ENCODE data around the gene MAPKAP1.
"Not testable (repeated sequence)": the region's sequence is repeated elsewhere in the genome, so short reads cannot be mapped to it uniquely, and the experiment has no call there.

The MAPKAP1 gene

DNA sequence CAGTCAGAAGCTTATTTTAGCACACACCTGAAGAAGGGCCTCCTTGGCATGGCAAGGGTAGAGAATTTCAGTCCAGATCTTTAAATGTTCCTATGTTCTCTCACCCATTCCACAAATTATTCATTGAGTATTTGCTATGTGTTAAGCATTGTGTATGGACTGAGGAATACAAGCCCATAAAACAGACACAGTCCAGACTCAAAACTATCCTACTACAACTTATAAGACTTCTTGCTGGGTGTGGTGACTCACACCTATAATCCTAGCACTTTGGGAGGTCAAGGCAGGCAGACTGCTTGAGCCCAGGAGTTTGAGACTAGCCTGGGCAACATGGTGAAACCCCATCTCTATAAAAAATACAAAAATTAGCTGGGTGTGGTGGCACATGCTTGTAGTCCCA lies 141.0 kb downstream of the MAPKAP1 start:
- DNase-seq: not testable (repeated sequence)

DNA sequence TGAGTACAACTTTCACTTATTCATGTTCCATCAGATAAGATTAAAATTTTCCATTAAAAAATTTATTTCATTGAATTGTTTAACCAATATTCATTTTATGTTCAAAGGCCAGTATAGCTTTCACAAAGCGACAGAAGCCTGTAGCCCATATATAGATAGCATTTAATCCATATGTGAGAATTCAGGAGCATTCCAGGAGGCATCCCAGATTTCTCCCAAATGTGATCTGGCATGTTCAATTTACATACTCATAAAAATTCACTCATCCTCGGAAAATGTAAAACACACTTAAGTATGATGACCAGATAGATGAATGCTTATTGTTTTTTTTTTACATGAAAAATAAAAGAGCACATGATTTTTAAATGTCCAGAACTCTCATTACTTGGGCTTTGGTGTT lies 141.9 kb downstream of the MAPKAP1 start:
- DNase-seq: no peak

DNA sequence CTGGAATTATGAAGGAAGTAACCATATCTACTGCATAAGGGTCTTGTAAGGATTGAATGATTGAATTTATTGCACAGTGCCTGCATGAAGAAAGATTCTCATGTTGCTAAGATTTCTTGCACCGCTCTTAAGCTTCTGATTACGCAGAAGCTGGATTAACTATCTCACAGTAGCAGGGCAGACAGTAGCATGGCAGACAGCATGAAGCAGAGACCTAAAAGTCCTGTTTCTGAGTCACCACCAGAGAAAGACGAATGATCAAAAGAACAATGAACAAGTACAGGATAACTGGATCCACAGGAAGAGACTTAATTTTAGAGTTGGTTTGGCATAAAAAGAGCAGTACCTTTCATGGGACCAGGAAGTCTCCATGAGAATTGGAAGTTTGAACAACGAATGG lies 142.4 kb downstream of the MAPKAP1 start:
- DNase-seq: no peak

DNA sequence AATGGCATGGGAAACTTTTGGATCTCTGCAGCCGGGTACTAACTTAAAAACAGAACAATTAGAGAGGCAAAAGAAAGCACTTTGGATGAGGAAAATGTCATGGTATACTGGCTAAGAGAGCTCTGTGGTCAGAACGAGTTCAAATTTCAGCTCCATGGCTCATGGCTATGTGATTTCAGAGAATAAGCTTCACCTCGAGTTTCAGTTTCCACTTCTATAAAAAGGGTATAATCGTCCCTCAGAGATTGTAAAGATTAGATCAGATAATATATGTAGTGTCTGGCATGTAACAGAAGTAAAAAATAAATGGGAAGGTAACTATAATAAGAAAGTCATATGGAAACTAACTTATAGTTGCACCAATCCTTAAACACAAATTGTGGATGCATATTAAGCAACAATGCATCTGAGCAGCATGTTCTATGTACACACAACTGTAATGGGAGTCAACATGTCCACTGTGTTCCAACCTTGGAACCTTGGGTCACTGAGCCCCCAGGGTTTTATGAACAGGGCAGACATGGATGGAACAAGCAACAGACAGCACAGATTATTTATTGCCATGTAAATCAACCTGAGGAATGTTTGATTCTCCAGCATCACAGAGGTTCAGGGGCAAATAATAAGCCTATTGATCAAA lies 145.4 kb downstream of the MAPKAP1 start:
- DNase-seq: no peak

DNA sequence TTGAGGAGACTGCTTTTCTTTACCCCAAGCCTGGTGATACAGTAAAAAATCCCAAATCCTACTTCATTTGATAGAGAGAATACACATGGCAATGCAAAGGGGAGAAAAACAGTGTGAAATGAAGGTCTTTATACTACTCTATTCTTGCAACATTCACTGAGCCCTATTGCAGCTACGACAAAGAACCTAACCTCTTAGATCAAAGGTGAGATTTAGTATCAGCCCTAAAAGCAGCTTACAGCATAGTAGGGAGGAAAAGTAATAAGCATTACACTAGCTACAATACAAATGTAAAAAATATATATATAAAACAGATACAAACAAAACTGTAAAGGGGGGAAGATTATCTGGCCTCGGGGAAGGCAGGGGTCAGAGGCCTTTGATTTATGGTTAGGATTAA lies 147.1 kb downstream of the MAPKAP1 start:
- DNase-seq: no peak

DNA sequence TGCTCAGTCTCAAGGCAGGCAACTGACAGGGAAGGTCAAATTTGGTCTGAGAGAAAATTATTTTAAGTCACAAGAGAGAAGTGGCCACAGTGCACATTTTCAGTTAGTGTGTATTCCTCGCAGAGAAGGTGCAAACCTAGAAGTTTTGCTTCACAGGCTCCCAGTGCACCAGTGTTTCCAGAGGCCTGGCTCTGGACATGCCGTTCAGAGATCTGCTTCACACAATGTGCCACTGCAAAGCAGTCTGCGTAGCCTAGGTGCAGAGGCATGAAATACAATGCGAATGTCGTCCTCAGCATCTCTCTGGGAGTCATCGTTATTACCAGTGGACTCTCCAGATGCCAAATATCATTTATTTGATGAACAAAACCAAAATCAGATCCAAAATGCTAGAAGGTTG lies 147.8 kb downstream of the MAPKAP1 start:
- no peak for DNase-seq

DNA sequence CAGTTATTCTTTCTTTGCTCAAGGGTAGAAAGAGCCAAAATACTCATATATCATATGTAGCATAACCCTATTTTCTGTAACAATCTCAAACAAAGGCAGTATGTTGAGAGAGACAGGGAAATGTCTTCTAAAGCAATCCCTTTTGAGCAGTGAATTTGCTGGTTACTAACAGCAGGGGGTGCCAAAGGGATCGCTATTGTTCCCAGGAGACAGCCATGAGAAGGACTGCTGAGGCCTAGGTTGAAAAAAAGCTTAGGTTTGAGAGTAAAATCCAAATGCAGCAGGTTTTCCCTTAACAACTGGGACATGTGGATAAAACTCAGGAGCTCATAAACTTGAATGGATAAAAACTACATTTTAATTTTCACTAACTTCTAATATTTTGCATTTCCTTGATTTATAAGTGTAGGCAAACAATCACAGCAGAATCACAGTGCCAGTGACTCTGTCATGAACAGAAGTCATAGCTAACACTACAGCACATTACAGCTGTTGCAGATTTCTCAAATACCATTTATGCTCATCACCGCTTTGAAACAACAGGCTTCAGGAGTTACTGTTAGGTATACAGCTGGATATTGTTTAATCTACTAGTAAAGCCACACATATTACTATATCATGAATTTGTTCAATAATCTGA lies 148.4 kb downstream of the MAPKAP1 start:
- DNase-seq: peak in 38 of 58 donors; percentile 3 to 72 (median 36)

DNA sequence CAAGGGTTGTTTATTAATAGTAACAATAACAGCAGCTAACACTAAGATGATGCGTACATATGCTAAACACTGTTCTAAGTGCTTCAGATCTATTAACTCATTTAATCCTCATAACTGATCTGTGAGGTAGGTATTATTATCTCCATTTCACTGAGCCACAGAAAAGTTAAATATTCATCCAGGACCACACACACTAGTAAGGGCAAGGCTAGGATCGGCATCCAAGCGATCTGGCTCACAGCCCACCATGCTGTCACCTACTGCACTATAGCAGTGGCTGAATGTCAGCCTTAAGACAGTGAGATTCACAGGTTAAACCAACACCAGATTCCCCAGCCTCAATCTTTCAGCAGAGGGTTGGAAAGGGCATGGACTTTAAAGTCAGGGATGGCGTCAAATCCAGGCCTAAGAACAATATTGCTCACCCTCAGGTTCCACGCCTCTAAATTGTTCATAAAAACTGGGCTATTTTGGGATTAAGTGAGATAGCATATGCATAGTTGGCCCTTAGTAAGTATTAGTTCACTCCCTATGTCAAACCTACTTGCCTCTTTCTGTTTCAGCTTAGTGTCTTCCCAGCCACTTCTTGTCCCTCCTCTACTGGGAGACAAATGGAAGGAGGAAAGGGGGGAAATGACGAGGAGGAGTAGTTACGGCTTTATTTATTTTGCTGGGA lies 150.8 kb downstream of the MAPKAP1 start:
- DNase-seq: no peak

DNA sequence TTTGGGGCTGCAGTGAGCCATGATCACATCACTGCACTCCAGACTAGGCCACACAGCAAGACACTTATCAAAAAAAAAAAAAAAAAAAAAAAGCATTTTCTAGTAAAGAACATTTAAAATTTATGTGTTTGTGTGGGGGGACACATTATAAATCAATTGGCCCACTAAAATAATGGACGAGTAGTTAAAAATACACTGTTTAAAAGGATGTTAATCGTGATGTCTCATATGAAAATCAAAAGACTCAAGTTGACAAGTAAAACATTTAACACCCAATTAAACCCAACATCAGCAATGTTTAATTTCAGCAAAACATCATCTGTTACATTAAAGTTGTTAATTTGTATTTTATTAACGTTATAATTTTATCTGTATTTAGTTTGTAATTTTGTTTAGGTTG lies 152.3 kb downstream of the MAPKAP1 start:
- no peak for DNase-seq

DNA sequence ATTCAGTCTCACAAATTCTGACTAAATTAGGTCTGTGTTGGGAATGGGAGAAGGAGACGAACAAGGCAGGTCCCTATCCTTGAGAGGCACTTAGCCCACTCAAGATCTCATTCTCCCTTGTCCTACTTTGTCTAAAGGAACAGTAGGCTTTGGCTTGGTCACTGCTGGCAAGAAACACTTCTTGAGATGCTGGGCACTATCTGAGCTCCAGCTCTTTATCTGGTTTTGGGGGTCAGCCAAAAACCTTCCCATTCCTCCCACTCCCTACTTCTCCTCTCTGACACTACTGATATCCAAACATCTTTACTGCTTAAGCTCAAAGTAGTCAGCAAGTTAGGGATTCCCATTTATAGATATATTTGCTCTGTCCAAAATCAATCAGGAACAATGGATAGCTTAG lies 155.2 kb downstream of the MAPKAP1 start:
- no peak for DNase-seq

DNA sequence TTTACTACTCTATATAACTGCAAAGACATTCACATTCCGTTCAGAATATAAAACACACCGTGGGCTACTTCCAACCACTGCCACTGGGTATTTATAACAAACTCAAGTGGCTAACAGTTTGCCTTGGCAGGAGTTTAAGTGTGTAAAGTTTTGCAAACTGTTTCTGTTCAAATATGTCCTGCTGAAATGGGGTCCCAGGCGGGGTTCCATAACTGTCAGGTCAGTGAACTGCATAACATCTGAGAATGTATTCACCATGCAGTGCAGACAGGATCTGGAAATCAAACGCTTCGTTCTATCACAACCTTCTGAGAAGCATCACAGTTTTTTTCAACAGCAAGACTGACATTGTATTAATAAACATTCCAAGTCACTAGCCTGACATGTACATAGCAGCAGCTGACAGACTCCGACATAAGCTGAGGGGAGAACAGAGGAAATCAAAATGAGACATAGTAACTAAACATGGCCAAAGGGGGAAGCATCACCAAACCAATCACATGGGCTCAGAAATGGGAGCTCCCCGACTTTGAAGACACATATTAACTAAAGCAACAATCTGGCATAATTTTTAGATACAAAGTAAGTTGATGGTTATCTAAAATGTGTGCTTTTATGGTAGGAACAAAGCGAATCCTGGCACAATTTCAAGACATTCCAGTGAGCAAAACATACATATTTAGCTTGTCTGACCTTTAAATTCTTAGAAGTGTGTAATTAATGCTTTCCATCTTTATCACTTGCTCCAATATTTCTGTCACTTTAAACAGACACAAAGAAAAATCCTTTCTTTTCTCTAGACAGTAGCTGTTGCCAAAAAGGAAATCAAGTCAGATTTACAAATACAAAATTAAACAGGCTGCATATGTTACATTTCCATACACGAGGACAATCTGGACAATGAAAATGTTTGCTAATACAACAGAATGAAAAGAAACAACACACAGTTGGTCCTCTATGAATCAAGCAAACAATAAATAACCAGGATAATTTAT lies 156.8 kb downstream of the MAPKAP1 start:
- peak in 1 of 58 donors; percentile 30 for DNase-seq

DNA sequence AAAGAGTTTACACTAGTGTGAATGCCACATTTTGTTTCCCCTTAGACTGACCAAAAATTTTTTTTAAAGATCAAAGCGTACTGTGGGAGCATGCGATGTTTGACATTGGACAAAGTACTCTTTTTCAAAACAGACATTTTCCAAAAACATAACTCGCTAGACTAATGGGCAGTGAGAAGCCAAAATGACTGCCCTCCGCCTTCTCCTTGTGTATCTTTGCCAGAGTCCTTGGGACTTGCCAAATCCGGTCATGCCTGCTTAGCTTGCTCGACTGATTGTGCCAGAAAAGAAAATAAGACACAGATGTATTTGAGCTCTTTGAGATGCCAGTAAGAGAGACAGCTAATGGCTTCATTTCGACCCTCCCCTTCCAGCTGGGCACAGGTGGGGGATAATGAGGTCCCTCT lies 157.5 kb downstream of the MAPKAP1 start:
- peak in 11 of 58 donors; percentile 3 to 51 (median 17) for DNase-seq

DNA sequence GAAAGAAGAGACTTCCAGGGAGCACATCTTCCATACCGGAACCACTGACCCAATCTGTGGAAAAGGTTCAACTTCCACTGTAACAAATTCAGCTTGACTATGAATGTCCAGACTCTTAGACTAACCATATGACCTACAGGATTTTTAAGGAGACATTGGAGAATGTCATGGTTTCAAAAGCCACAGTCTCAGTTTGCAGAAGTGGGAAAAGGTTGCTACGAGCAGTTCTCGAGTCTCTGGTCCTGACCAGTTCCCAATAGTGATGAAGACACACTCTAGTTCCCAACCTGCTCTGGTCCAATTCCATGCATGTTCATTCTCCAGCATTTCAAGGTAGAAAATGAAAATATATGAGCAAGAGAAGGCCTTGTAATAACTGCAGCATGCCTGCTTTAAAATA lies 158.0 kb downstream of the MAPKAP1 start:
- DNase-seq: no peak

DNA sequence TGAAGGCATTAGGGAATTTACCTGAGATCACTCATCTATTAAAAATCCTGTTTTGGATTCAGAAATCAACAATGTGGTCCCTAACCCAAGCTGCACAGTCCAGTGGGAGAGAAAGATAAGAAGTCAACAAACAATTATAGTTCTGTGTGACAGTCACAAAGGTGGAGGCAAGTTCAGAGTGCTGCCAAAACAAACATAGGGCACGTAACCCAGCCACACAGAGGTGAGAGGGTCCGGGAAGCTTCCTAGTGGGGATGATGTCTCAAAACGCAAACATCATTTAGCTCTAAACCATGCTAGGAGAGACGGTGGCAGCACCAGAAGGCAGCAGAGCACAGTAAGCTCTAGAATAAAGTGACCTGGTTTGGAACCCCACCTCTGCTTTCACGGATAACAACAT lies 158.9 kb downstream of the MAPKAP1 start:
- DNase-seq: no peak

DNA sequence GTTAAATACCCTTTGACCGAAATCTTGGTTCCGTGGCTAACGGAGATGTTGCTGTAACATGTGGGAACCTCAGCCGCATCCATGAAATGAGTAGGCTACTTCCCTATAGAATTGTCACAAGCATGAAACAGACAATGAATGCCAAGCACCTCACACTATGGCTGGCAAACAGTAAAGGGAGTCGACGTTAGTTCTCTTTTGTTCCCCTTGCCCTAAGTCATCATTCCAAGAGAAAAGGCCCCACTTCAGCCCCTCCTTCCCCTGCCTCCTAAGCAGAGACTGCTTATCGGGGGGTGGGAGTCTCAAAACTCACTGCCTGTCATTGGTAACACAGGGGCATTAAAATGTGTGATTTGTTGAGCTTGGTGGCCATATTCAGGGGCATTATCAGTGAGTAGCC lies 159.6 kb downstream of the MAPKAP1 start:
- DNase-seq: no peak

DNA sequence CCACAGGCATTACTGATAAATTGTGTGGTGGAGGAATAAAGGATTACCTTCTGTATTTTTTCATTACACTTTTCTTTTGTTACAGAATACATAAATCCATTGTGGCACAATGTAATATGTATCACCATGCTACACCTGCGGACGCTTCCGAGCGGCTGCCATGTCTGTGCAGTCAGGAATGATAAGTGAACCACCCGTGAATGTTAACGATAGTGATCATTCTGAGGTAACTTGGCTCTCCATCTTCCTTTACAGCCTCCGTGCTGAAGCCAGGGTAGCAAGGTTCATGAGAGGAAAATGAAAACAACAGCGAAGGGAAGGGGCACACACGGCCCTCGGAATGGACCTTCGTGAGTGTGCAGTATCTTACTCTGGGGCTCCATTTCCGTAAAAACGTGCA lies 161.2 kb downstream of the MAPKAP1 start:
- DNase-seq: no peak

DNA sequence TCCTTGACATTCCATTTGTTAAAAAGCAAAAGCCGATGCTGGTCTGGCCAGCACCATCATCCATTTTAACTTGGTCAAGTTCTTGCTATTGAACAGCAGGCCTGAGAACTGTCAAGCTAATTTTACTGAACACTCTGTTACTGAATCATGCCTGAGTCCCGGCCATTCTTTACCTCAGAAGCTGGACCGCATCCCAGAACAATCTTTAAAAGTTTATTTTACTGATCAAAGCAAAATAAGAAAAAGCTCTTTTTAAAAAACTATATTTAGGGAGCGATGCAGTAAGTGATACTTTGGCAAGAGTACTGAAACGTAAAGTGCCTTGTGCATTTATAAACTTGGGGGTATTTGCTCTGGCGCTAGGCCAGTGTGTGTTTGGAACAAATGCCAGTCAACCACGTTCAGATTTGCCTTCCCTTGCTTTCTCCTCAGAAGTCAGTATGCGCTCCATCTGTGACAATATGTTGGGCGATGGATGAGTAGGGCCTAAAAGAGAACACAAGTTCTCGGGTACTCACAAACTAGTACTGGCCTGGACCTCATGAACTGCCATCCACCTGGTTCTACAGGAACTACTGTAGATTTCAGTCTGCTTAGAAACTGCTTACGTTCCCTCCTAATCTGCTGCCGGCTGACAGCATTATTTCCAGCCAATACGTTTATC lies 161.9 kb downstream of the MAPKAP1 start:
- peak in 20 of 58 donors; percentile 6 to 78 (median 36) for DNase-seq

DNA sequence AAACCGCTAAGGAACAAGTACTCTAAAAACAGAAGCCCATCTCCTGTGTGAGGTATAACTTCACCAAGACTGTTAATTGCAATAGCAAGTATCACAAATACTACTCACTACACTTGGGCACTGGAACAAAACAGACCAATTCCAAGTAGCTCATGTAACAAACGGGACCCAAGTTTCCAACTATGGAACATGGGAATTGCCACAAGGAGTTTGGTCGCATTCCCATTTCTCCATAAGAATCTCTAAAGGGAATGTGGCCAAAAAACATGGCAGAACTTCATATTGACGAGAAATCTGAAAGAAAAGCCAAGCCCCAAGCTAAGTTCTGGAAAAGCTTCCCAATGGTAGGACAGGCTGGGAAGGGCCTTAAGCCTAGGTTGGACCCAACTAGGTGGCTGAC lies 162.5 kb downstream of the MAPKAP1 start:
- no peak for DNase-seq

DNA sequence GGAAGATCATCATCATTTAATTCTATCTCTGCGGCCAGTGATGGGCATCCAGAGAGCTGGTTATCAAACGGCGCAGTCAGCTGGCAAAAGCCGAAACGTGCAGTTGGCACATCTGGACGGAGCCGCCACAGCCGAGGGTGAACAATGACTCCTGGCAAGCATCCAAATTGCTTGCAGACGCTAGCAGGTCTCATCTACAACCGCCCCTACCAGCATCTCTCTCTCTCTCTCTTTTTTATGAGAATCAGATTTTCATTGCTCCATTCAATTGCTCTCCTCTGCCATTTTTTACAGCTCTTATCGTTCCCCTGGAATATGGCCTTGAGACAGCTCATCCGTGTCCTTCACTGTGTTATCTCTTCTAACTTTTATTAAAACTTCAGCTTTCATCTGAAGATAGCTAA lies 165.2 kb downstream of the MAPKAP1 start:
- DNase-seq: peak in 9 of 58 donors; percentile 4 to 73 (median 26)

DNA sequence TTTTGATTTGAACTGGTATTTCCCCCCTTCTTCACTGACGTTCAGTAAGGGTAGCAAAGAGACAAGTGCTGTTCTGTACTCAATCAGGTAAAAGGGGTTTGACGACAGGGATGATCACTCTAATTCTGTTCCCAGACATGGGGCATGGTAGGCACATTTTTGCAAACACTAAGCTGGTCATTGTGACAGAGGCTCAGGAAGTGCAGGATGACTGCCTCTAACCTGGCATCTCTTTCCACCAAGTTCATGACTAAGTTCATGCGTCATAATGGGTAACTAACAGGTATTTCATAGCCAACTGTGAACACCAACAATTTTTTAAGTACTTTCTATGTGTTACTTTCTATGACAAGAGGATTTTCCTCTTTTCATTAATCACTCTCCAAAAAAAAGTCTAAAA lies 166.5 kb downstream of the MAPKAP1 start:
- DNase-seq: no peak

DNA sequence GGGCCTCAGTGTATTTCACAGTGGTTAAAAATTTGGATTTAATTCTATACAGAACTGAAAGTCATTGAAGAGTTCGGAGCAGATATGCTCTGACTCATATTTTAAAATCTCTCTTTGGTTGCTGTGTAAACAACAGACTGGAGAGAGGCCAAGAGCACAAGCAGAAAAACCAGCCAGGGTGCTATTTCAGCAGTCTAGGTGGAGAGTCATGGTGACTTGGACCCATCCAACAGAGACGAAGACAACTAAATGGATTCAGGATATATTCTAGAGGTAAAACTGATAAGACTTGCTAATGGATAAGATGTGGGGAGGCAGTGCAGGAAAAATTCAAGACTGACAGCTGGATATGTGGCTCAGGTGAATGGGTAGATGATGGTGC lies 168.9 kb downstream of the MAPKAP1 start:
- no peak for DNase-seq
